Measurements from ENCODE around the gene ANO8.

ANO8 gene

GRCh38 chr19:17311455-17312188, 23.0 kb downstream of the ANO8 start:
- Histone ChIP-seq H3K9me3 (ENCODE audit: control insufficient read depth, low read length) (no peaks in the 10 kb centered on the region), H3K4me1 (ENCODE audit: control insufficient read depth, insufficient read depth, low read length, poor library complexity, severe bottlenecking) (peaks cover 15% of the 10 kb centered on the region), H3K36me3 (ENCODE audit: control insufficient read depth, insufficient read depth, low read length) (peaks cover 29% of the 10 kb centered on the region), H3K4me3 (ENCODE audit: insufficient read depth, low read depth, low read length, poor library complexity, severe bottlenecking) (no peak overlapping the region), H3K27ac (ENCODE audit: insufficient read depth, low read length, poor library complexity, severe bottlenecking) (no peak overlapping the region), H3K27me3 (replicated peaks; ENCODE audit: control insufficient read depth, insufficient read depth, low read length, poor library complexity, severe bottlenecking) (no peaks in the 10 kb centered on the region)
- DNase-seq = no peak

DNA sequence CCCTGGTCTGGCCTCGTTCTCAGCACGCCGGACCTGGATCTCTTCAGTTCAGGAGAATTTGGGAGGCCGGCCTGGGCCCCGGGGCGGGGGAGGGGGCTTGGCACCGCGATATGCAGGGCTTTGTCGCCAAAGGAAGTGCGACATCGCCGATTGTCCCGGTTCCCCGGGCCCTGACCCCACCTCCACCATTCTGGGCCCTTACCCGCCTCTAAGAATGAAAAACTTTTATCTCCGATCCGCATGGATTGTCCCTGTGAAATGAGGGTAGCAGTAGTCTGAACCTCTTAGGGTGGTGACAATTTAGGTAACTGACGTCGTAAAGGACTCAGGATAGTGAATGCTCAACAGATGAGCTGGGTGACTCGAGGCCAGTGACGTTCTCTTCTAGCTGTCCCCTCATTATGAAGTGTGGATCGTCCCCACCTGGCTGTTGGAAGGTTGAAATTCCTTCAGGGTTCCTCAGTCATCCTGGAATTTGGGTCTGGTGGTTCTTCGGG, 24.6 kb downstream of the ANO8 start:
- peaks cover 21% of the 10 kb centered on the region for H3K36me3 ChIP-seq (ENCODE audit: control insufficient read depth, insufficient read depth, low read length)
- no peaks in the 10 kb centered on the region for H3K27me3 ChIP-seq (replicated peaks; ENCODE audit: control insufficient read depth, insufficient read depth, low read length, poor library complexity, severe bottlenecking)
- H3K9me3 ChIP-seq (ENCODE audit: control insufficient read depth, low read length) = no peaks in the 10 kb centered on the region
- DNase-seq = peak in 1 of 3 donors; percentile 16
- H3K4me1 ChIP-seq (ENCODE audit: control insufficient read depth, insufficient read depth, low read length, poor library complexity, severe bottlenecking) = peaks cover 26% of the 10 kb centered on the region
- H3K27ac ChIP-seq (ENCODE audit: insufficient read depth, low read length, poor library complexity, severe bottlenecking) = peak overlapping the region; percentile 83
- H3K4me3 ChIP-seq (ENCODE audit: insufficient read depth, low read depth, low read length, poor library complexity, severe bottlenecking) = peak overlapping the region; percentile 76

DNA sequence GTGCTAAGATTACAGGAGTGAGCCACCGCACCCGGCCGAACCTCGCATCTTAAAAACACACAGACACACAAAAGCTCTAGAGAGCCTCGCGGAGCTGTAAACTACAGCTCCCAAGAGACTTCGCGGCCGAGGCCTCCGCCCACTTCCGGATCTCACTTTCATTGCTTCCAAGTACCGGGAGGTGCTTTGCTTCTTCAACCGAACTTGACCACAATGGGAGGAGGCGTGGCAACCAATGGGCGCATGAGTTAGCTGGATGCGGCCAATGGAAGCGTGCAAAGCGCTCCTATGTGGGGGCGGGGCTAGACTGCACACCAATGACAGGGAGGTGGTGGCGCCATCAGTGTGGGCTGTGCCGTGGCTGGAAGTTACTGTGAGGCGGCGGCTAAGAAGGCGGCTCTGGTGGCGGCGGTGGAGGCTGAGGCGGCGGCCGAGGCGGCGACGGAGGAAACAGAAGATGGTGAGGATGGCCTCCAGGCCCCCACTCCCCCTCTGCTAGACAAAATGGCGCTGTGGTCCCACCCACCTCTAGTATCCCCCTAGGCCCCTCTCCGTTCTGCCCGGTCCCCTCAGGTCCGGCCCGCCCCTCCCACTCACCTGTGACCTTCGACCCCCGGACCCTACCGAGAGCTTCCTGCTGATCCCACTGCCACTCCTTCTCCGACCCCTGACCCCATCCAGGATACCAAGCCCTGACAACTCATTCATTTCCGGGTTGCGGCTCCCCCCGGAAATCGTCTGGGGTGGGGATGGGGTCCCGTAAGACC, 25.3 kb downstream of the ANO8 start, which contains the start of gene DDA1:
Gene DDA1 (plus strand): TSS at position 366 of the 767 bp plus-strand sequence. CDS start 92 bp downstream, at position 458.
- Histone ChIP-seq H3K36me3 (ENCODE audit: control insufficient read depth, insufficient read depth, low read length) (peaks cover 16% of the 10 kb centered on the region), H3K27me3 (replicated peaks; ENCODE audit: control insufficient read depth, insufficient read depth, low read length, poor library complexity, severe bottlenecking) (no peaks in the 10 kb centered on the region), H3K27ac (ENCODE audit: insufficient read depth, low read length, poor library complexity, severe bottlenecking) (peak within 1 kb of the TSS; percentile 83), H3K4me3 (ENCODE audit: insufficient read depth, low read depth, low read length, poor library complexity, severe bottlenecking) (peak within 1 kb of the TSS; percentile 76), H3K9me3 (ENCODE audit: control insufficient read depth, low read length) (no peaks in the 10 kb centered on the region), H3K4me1 (ENCODE audit: control insufficient read depth, insufficient read depth, low read length, poor library complexity, severe bottlenecking) (peaks cover 28% of the 10 kb centered on the region)
- DNase-seq = peak; percentile 99 to 100 (median 99)

DNA sequence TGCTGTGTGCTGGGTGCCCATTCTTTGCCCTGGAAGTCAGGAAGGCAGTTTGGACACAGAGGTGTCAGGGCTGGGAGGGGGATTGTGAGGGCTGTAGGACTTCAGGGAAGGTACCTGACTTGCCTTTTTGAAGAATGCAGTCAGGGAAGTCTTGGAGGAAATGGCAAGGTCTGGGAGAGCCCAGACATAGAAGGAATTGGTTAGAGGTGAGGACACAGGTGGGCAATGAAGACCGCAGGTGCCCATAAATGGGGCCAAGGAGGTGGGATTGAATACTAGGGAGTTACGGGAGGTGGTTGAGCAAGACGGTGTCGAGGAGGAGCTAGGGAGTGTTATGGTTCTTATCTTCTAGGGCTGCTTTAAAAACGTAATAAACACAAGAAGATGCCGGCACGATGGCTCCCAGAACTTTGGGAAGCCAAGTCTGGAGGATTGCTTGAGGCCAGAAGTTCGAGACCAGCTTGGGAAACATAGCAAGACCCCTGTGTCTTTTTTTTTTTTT, 26.7 kb downstream of the ANO8 start:
- no peak for DNase-seq
- peaks cover 8% of the 10 kb centered on the region for H3K36me3 ChIP-seq (ENCODE audit: control insufficient read depth, insufficient read depth, low read length)
- H3K9me3 ChIP-seq (ENCODE audit: control insufficient read depth, low read length) = no peaks in the 10 kb centered on the region
- H3K4me3 ChIP-seq (ENCODE audit: insufficient read depth, low read depth, low read length, poor library complexity, severe bottlenecking) = no peak overlapping the region
- H3K4me1 ChIP-seq (ENCODE audit: control insufficient read depth, insufficient read depth, low read length, poor library complexity, severe bottlenecking) = peaks cover 35% of the 10 kb centered on the region
- no peak overlapping the region for H3K27ac ChIP-seq (ENCODE audit: insufficient read depth, low read length, poor library complexity, severe bottlenecking)
- no peaks in the 10 kb centered on the region for H3K27me3 ChIP-seq (replicated peaks; ENCODE audit: control insufficient read depth, insufficient read depth, low read length, poor library complexity, severe bottlenecking)

DNA sequence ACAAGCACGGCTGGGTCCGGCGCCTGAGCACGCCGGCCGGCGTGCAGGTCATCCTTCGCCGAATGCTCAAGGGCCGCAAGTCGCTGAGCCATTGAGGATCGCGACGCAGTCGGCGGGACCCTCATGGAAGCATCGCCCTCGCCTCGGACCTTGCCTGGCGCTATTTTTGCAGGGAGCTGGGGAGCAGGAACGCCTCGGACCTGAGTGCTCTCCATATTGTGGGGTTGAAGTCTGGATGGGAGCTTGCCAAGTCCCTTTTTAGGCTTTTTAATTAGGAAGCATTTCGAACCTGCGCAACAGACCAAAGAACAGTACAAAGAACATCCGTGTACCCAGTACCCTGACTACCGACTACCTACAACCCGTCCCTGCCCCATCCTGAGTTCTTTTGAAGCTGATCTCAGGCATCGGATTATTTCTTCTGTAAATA, 28.4 kb downstream of the ANO8 start:
- H3K36me3 ChIP-seq (ENCODE audit: control insufficient read depth, insufficient read depth, low read length) = no peaks in the 10 kb centered on the region
- DNase-seq = no peak
- no peaks in the 10 kb centered on the region for H3K27me3 ChIP-seq (replicated peaks; ENCODE audit: control insufficient read depth, insufficient read depth, low read length, poor library complexity, severe bottlenecking)
- no peaks in the 10 kb centered on the region for H3K9me3 ChIP-seq (ENCODE audit: control insufficient read depth, low read length)
- peak overlapping the region; percentile 60 for H3K4me3 ChIP-seq (ENCODE audit: insufficient read depth, low read depth, low read length, poor library complexity, severe bottlenecking)
- peaks cover 43% of the 10 kb centered on the region for H3K4me1 ChIP-seq (ENCODE audit: control insufficient read depth, insufficient read depth, low read length, poor library complexity, severe bottlenecking)
- peak overlapping the region; percentile 69 for H3K27ac ChIP-seq (ENCODE audit: insufficient read depth, low read length, poor library complexity, severe bottlenecking)

DNA sequence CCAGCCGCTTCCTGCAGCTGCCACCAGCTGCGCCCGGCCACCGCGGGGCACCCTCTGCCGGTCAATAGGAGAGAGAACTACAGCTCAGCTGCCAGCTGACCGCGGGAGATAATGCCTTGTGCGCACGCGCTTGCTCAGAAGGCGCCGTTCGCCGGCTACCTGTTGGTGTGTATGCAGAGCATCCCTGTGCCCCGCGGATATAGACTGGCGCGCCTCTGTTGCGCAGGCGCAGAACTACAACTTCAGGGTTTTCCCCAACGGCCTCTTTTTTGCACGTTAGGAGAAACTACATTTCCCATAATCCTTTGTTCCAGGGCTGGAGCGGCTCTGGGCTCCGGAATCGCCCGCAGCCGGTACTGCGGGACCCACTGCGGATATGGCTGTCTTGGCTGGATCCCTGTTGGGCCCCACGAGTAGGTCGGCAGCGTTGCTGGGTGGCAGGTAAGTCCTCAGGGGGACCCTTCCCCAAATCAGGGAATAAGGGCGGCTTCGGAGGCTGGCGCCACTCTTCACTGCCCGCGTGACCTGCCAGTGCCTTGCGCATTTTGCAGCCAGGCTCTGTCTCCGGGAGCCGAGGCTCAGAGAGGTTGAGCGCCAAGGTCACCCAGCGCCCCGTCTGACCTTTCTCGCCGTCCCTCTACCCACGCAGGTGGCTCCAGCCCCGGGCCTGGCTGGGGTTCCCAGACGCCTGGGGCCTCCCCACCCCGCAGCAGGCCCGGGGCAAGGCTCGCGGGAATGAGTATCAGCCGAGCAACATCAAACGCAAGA, 29.0 kb downstream of the ANO8 start, which contains the start of gene MRPL34:
Gene MRPL34 (plus strand): TSS at position 356 of the 768 bp plus-strand sequence. CDS start 21 bp downstream, at position 377.
- no peaks in the 10 kb centered on the region for H3K36me3 ChIP-seq (ENCODE audit: control insufficient read depth, insufficient read depth, low read length)
- H3K4me3 ChIP-seq (ENCODE audit: insufficient read depth, low read depth, low read length, poor library complexity, severe bottlenecking) = peak within 1 kb of the TSS; percentile 60
- peaks cover 40% of the 10 kb centered on the region for H3K4me1 ChIP-seq (ENCODE audit: control insufficient read depth, insufficient read depth, low read length, poor library complexity, severe bottlenecking)
- H3K9me3 ChIP-seq (ENCODE audit: control insufficient read depth, low read length) = no peaks in the 10 kb centered on the region
- DNase-seq = peak; percentile 91 to 96 (median 95)
- peak within 1 kb of the TSS; percentile 69 for H3K27ac ChIP-seq (ENCODE audit: insufficient read depth, low read length, poor library complexity, severe bottlenecking)
- no peaks in the 10 kb centered on the region for H3K27me3 ChIP-seq (replicated peaks; ENCODE audit: control insufficient read depth, insufficient read depth, low read length, poor library complexity, severe bottlenecking)

GRCh38 chr19:17305216-17305516, 29.5 kb downstream of the ANO8 start:
- Histone ChIP-seq H3K4me3 (ENCODE audit: insufficient read depth, low read depth, low read length, poor library complexity, severe bottlenecking) (peak overlapping the region; percentile 7), H3K36me3 (ENCODE audit: control insufficient read depth, insufficient read depth, low read length) (no peaks in the 10 kb centered on the region), H3K4me1 (ENCODE audit: control insufficient read depth, insufficient read depth, low read length, poor library complexity, severe bottlenecking) (peaks cover 35% of the 10 kb centered on the region), H3K27ac (ENCODE audit: insufficient read depth, low read length, poor library complexity, severe bottlenecking) (peak overlapping the region; percentile 19), H3K9me3 (ENCODE audit: control insufficient read depth, low read length) (no peaks in the 10 kb centered on the region), H3K27me3 (replicated peaks; ENCODE audit: control insufficient read depth, insufficient read depth, low read length, poor library complexity, severe bottlenecking) (no peaks in the 10 kb centered on the region)
- DNase-seq = no peak

GRCh38 chr19:17304386-17305215, 30.1 kb downstream of the ANO8 start:
- Histone ChIP-seq H3K4me1 (ENCODE audit: control insufficient read depth, insufficient read depth, low read length, poor library complexity, severe bottlenecking) (peaks cover 31% of the 10 kb centered on the region), H3K27ac (ENCODE audit: insufficient read depth, low read length, poor library complexity, severe bottlenecking) (peak overlapping the region; percentile 19), H3K36me3 (ENCODE audit: control insufficient read depth, insufficient read depth, low read length) (no peaks in the 10 kb centered on the region), H3K4me3 (ENCODE audit: insufficient read depth, low read depth, low read length, poor library complexity, severe bottlenecking) (peak overlapping the region; percentile 7), H3K27me3 (replicated peaks; ENCODE audit: control insufficient read depth, insufficient read depth, low read length, poor library complexity, severe bottlenecking) (no peaks in the 10 kb centered on the region), H3K9me3 (ENCODE audit: control insufficient read depth, low read length) (no peaks in the 10 kb centered on the region)
- DNase-seq = no peak

DNA sequence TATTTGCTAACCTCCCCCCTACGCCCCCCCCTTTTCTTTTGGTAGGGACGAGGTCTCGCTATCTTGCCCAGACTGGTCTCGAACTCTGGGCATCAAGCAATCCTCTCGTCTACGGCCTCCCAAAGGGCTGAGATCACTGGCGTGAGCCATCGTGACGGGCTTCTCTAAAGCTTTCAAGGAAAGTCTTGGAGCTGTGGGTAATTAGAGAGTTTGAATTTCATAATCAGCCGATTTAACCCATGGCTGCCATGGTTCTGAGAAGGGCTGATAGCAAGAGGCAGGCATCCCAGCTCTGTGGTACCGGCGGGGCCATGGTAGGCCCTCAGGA, 30.8 kb downstream of the ANO8 start:
- H3K27me3 ChIP-seq (replicated peaks; ENCODE audit: control insufficient read depth, insufficient read depth, low read length, poor library complexity, severe bottlenecking) = no peaks in the 10 kb centered on the region
- DNase-seq = no peak
- no peaks in the 10 kb centered on the region for H3K36me3 ChIP-seq (ENCODE audit: control insufficient read depth, insufficient read depth, low read length)
- peaks cover 31% of the 10 kb centered on the region for H3K4me1 ChIP-seq (ENCODE audit: control insufficient read depth, insufficient read depth, low read length, poor library complexity, severe bottlenecking)
- no peak overlapping the region for H3K4me3 ChIP-seq (ENCODE audit: insufficient read depth, low read depth, low read length, poor library complexity, severe bottlenecking)
- H3K9me3 ChIP-seq (ENCODE audit: control insufficient read depth, low read length) = no peaks in the 10 kb centered on the region
- no peak overlapping the region for H3K27ac ChIP-seq (ENCODE audit: insufficient read depth, low read length, poor library complexity, severe bottlenecking)
